CD14-positive monocyte (primary cell): ENCODE data around the gene ANO9. TPM values are rescaled to one million over a fixed set of nuclear protein-coding genes. Genes with fewer than 3 reads are reported as not detected.

ENCODE experiments used
- DNase-seq, 3 donors: peaks; one replicate each; pipeline ENCODE4 v3.0.0-alpha.2; 2011 to 2022
- H2AFZ ChIP-seq: 2 replicates; pipeline ENCODE4 v1.6.0; 2012; ENCODE audit warnings: mild to moderate bottlenecking, low read depth, low read length, inconsistent platforms; ENCODE audit not compliant: insufficient read depth, poor library complexity, severe bottlenecking
- H3K27ac ChIP-seq, 2 donors: 1 replicate in 1 of 2; 2 replicates in 1 of 2; pipeline ENCODE4 v1.5.1; 2012 to 2013; ENCODE audit warnings: low read length in 2 of 2, control low read depth in 1 of 2, inconsistent platforms in 1 of 2, low read depth in 1 of 2, mild to moderate bottlenecking in 1 of 2
- H3K27me3 ChIP-seq, 2 donors: one replicate each; pipeline versions ENCODE4 v1.6.0 to v1.6.1; 2011 to 2013; ENCODE audit warnings: low read length in 2 of 2; ENCODE audit not compliant: control insufficient read depth in 2 of 2, insufficient read depth in 2 of 2
- H3K36me3 ChIP-seq, 2 donors: replicated peaks in 1 of 2; 1 replicate in 1 of 2; 2 replicates in 1 of 2; pipeline versions ENCODE4 v1.5.1 to v1.6.1; 2012 to 2013; ENCODE audit warnings: low read length in 2 of 2, control low read depth in 1 of 2, inconsistent platforms in 1 of 2, mild to moderate bottlenecking in 1 of 2; ENCODE audit not compliant: insufficient read depth in 2 of 2, control insufficient read depth in 1 of 2
- H3K4me1 ChIP-seq, 2 donors: 1 replicate in 1 of 2; 2 replicates in 1 of 2; pipeline versions ENCODE4 v1.5.1 to v1.6.1; 2012 to 2013; ENCODE audit warnings: low read length in 2 of 2, control low read depth in 1 of 2, inconsistent platforms in 1 of 2, mild to moderate bottlenecking in 1 of 2, moderate library complexity in 1 of 2; ENCODE audit not compliant: insufficient read depth in 2 of 2, control insufficient read depth in 1 of 2
- H3K4me2 ChIP-seq: replicated peaks from 2 replicates; pipeline ENCODE3; 2012; ENCODE audit warnings: low read length, moderate library complexity, mild to moderate bottlenecking; ENCODE audit not compliant: poor library complexity, severe bottlenecking; ENCODE audit errors: extremely low read depth
- H3K4me3 ChIP-seq, 3 experiments: fragments of 200-600 bp in 1 of 3; sonication (generic) in 1 of 3; replicated peaks in 1 of 3; 1 replicate in 2 of 3; 2 replicates in 1 of 3; pipeline ENCODE4 v1.5.1; 2011 to 2013; ENCODE audit warnings: low read length in 3 of 3, mild to moderate bottlenecking in 3 of 3, control low read depth in 2 of 3, low read depth in 2 of 3, inconsistent platforms in 1 of 3, moderate library complexity in 1 of 3
- H3K79me2 ChIP-seq: 2 replicates; pipeline ENCODE4 v1.6.0; 2012; ENCODE audit warnings: mild to moderate bottlenecking, control low read depth, inconsistent platforms, low read length, moderate library complexity; ENCODE audit not compliant: insufficient read depth
- H3K9ac ChIP-seq: 2 replicates; pipeline ENCODE4 v1.6.0; 2017; ENCODE audit warnings: low read length, mild to moderate bottlenecking; ENCODE audit not compliant: insufficient read depth, poor library complexity, severe bottlenecking
- H3K9me3 ChIP-seq, 2 donors: replicated peaks in 1 of 2; 1 replicate in 1 of 2; 2 replicates in 1 of 2; pipeline versions ENCODE4 v1.5.1 to v1.6.1; 2012 to 2013; ENCODE audit warnings: low read length in 2 of 2, control low read depth in 1 of 2; ENCODE audit not compliant: control insufficient read depth in 1 of 2, insufficient read depth in 1 of 2
- H4K20me1 ChIP-seq: 2 replicates; pipeline ENCODE4 v1.6.0; 2012; ENCODE audit warnings: mild to moderate bottlenecking, low read length, control low read depth, moderate library complexity; ENCODE audit not compliant: insufficient read depth
- H3K27ac Mint-ChIP-seq, 7 donors: one replicate each; pipeline ENCODE4 v1.8.0; 2020; ENCODE audit warnings: mild to moderate bottlenecking in 7 of 7, mixed read lengths in 7 of 7, moderate library complexity in 6 of 7, inconsistent platforms in 2 of 7
- H3K27me3 Mint-ChIP-seq, 3 donors: one replicate each; pipeline ENCODE4 v1.8.0; 2021 to 2022; ENCODE audit warnings: low read depth in 3 of 3, mild to moderate bottlenecking in 3 of 3, mixed read lengths in 3 of 3, moderate library complexity in 3 of 3, inconsistent platforms in 1 of 3
- H3K36me3 Mint-ChIP-seq, 2 donors: one replicate each; pipeline ENCODE4 v1.8.0; 2020; ENCODE audit warnings: mixed read lengths in 2 of 2, inconsistent platforms in 1 of 2, mild to moderate bottlenecking in 1 of 2
- H3K4me1 Mint-ChIP-seq: one replicate; pipeline ENCODE4 v1.8.0; 2020; ENCODE audit warnings: mild to moderate bottlenecking, mixed read lengths
- H3K4me3 Mint-ChIP-seq, 2 donors: one replicate each; pipeline ENCODE4 v1.8.0; 2020; ENCODE audit warnings: mild to moderate bottlenecking in 2 of 2, mixed read lengths in 2 of 2, moderate library complexity in 1 of 2
- H3K9me3 Mint-ChIP-seq, 7 donors: one replicate each; pipeline ENCODE4 v1.8.0; 2020 to 2022; ENCODE audit warnings: mixed read lengths in 7 of 7, mild to moderate bottlenecking in 6 of 7, moderate library complexity in 6 of 7, inconsistent platforms in 2 of 7
- WGBS: methylation state at CpG from one replicate; pipeline ENCODE4 v1.1.5; 2013; ENCODE audit warnings: missing lambda C conversion rate; ENCODE audit not compliant: insufficient coverage; 5-methylcytosine and 5-hydroxymethylcytosine counted together
- intact Hi-C, 2 donors: fragments of 100-400 bp; cut with micrococcal nuclease; formaldehyde crosslinking; loops; one replicate each; pipeline versions ENCODE4 v1.15.0 to v1.15.1; 2023
- polyA plus RNA-seq, 3 donors: library from polyadenylated mRNA; depleted of rRNA in 1 of 3; unstranded in 2 of 3; stranded (reverse) in 1 of 3; fragments of 300-500 nt in 2 of 3; fragments of >200 nt in 1 of 3; fragmentation: Illumina TruSeq in 2 of 3; gene quantifications; 1 replicate in 2 of 3; 2 replicates in 1 of 3; pipeline ENCODE4 v1.2.3, GENCODE V29; 2012 to 2021
- TF ChIP-seq, protein P1 (sequence below): fragments of 200-600 bp; IDR thresholded peaks from one replicate; pipeline ENCODE4 v1.8.0; 2022; ENCODE audit warnings: antibody characterized with exemption, mild to moderate bottlenecking

ANO9 gene
- polyA plus RNA-seq, 3 donors, result 0.18 to 0.24 TPM; not detected in 1

DNA sequence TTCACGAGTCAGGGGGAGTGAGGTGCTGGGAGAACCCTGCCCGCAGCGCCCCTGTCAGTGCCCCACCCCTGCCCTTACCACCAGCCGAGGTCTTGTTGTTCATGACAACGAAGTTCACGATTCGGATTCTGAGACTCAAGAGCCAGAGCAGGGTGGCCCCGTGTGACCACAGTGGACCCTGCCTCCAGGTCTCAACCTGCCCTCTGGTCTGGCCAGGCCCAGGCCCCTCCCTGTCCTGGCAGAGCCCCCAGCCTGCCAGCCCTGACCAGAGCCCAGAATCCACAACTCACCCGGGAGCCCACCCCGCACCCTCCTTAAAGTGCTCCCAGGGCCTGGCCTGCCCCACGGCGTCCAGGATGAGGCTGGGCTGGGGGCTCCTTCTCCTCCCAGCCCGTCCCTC, 9.9 kb downstream of the ANO9 start:
- Histone ChIP-seq H3K79me2 (no peaks in the 10 kb centered on the region), H3K27ac (no peak overlapping the region), H2AFZ (no peak overlapping the region), H3K9me3 (no peaks in the 10 kb centered on the region), H3K27me3 (no peaks in the 10 kb centered on the region), H3K4me2 (no peak overlapping the region), H3K9ac (no peak overlapping the region), H3K4me1 (no peaks in the 10 kb centered on the region), H3K4me3 (no peak overlapping the region), H3K36me3 (no peaks in the 10 kb centered on the region), H4K20me1 (no peaks in the 10 kb centered on the region)
- intact Hi-C loops, result no loop called here
- H3K27me3 Mint-ChIP-seq, result peaks cover 5 to 8% (median 6%) of the 10 kb centered on the region in 3 donors
- H3K9me3 Mint-ChIP-seq, result peaks cover 0 to 11% (median 2%) of the 10 kb centered on the region in 7 donors
- no peaks in the 10 kb centered on the region for H3K4me1 Mint-ChIP-seq
- TF ChIP-seq, protein P1, sequence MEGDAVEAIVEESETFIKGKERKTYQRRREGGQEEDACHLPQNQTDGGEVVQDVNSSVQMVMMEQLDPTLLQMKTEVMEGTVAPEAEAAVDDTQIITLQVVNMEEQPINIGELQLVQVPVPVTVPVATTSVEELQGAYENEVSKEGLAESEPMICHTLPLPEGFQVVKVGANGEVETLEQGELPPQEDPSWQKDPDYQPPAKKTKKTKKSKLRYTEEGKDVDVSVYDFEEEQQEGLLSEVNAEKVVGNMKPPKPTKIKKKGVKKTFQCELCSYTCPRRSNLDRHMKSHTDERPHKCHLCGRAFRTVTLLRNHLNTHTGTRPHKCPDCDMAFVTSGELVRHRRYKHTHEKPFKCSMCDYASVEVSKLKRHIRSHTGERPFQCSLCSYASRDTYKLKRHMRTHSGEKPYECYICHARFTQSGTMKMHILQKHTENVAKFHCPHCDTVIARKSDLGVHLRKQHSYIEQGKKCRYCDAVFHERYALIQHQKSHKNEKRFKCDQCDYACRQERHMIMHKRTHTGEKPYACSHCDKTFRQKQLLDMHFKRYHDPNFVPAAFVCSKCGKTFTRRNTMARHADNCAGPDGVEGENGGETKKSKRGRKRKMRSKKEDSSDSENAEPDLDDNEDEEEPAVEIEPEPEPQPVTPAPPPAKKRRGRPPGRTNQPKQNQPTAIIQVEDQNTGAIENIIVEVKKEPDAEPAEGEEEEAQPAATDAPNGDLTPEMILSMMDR, result no peak
- no peak overlapping the region for H3K4me3 Mint-ChIP-seq
- H3K36me3 Mint-ChIP-seq, result no peaks in the 10 kb centered on the region
- H3K27ac Mint-ChIP-seq, result no peak overlapping the region
- 97% methylated on average over 12 of the region's 13 CpGs for WGBS
- DNase-seq, result no peak

DNA sequence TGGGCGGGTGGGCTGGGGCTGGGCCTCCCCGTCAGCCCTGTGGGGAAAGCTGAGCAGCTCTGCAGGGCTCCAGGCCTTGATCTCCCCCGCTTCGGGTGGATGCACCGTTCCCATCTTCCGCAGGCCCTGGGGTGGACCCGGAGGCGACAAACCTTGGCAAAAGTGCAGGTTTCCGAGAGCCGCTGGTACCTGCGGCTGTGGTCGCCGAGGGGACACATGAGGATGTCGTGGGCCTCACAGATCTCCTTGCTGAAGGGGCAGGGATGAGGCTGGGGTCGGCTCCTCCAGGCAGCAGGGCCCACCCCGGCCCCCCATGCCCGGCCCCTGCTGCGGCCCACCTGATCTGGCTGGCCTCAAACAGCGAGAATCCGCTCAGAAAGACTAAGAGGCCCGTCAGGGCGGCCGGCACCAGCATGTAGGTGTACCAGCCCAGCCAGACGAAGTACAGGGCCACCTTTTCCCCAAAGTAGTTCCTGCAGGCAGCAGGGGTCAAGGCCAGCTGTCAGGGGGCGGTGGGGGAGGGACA, 11.8 kb downstream of the ANO9 start:
- H3K27ac Mint-ChIP-seq, result no peak overlapping the region
- Histone ChIP-seq H3K27ac (no peak overlapping the region), H3K27me3 (no peaks in the 10 kb centered on the region), H3K4me2 (no peak overlapping the region), H3K4me3 (no peak overlapping the region), H3K36me3 (no peaks in the 10 kb centered on the region), H4K20me1 (no peaks in the 10 kb centered on the region), H2AFZ (no peak overlapping the region), H3K79me2 (no peaks in the 10 kb centered on the region), H3K9me3 (no peaks in the 10 kb centered on the region), H3K9ac (no peak overlapping the region), H3K4me1 (no peaks in the 10 kb centered on the region)
- H3K27me3 Mint-ChIP-seq, result peaks cover 8 to 18% (median 16%) of the 10 kb centered on the region in 3 donors
- TF ChIP-seq, protein P1, result no peak
- no peak overlapping the region for H3K4me3 Mint-ChIP-seq
- no peaks in the 10 kb centered on the region for H3K4me1 Mint-ChIP-seq
- intact Hi-C loops, result no loop called here
- no peak for DNase-seq
- peaks cover 5 to 21% (median 8%) of the 10 kb centered on the region in 7 donors for H3K9me3 Mint-ChIP-seq
- 94% methylated on average over 18 of the region's 25 CpGs for WGBS
- H3K36me3 Mint-ChIP-seq, result no peaks in the 10 kb centered on the region
